Mesendoderm (in vitro differentiated cells): ENCODE measurements around the gene TRABD.

Source experiments
- DNase-seq: peaks from one replicate; pipeline ENCODE4 v3.0.0; 2013
- H2AK5ac ChIP-seq: 2 replicates; pipeline ENCODE4 v1.6.1; 2013; ENCODE audit warnings: low read length, inconsistent platforms
- H2BK120ac ChIP-seq: 2 replicates; pipeline ENCODE4 v1.6.1; 2013; ENCODE audit warnings: low read depth, mild to moderate bottlenecking, low read length, moderate library complexity, mixed read lengths
- H2BK15ac ChIP-seq: replicated peaks from 2 replicates; pipeline ENCODE4 v1.6.1; 2013; ENCODE audit warnings: low read depth, mild to moderate bottlenecking, moderate library complexity
- H2BK5ac ChIP-seq: 2 replicates; pipeline ENCODE4 v1.6.1; 2013; ENCODE audit warnings: low read length, inconsistent platforms
- H3K18ac ChIP-seq: 2 replicates; pipeline ENCODE4 v1.6.1; 2013; ENCODE audit warnings: mild to moderate bottlenecking, low read length, mixed read lengths
- H3K23ac ChIP-seq: one replicate; pipeline ENCODE4 v1.6.1; 2013; ENCODE audit warnings: low read length
- H3K27ac ChIP-seq: 2 replicates; pipeline ENCODE4 v1.5.1; 2013; ENCODE audit warnings: low read depth, mild to moderate bottlenecking, inconsistent platforms, low read length, moderate library complexity
- H3K27me3 ChIP-seq: 2 replicates; pipeline ENCODE4 v1.6.1; 2013; ENCODE audit warnings: low read length, control low read depth, mild to moderate bottlenecking, inconsistent platforms; ENCODE audit not compliant: insufficient read depth, poor library complexity
- H3K36me3 ChIP-seq: 2 replicates; pipeline ENCODE4 v1.6.1; 2013; ENCODE audit warnings: low read length, inconsistent platforms; ENCODE audit not compliant: control insufficient read depth, insufficient read depth
- H3K4ac ChIP-seq: one replicate; pipeline ENCODE4 v1.6.1; 2013; ENCODE audit warnings: low read depth, mild to moderate bottlenecking, low read length, moderate library complexity
- H3K4me1 ChIP-seq: 2 replicates; pipeline ENCODE4 v1.6.1; 2013; ENCODE audit warnings: low read depth, low read length, inconsistent platforms; ENCODE audit not compliant: control insufficient read depth
- H3K4me2 ChIP-seq: 2 replicates; pipeline ENCODE4 v1.6.1; 2013; ENCODE audit warnings: low read length
- H3K4me3 ChIP-seq: 2 replicates; pipeline ENCODE4 v1.5.1; 2013; ENCODE audit warnings: mild to moderate bottlenecking, low read length
- H3K56ac ChIP-seq: one replicate; pipeline ENCODE4 v1.6.1; 2013; ENCODE audit warnings: low read length
- H3K79me1 ChIP-seq: 2 replicates; pipeline ENCODE4 v1.6.1; 2013; ENCODE audit warnings: low read length, inconsistent platforms
- H3K79me2 ChIP-seq: 2 replicates; pipeline ENCODE4 v1.6.1; 2013; ENCODE audit warnings: mild to moderate bottlenecking, low read length; ENCODE audit not compliant: control insufficient read depth, insufficient read depth
- H3K9ac ChIP-seq: 2 replicates; pipeline ENCODE4 v1.6.1; 2013; ENCODE audit warnings: low read length, inconsistent platforms
- H4K5ac ChIP-seq: one replicate; pipeline ENCODE4 v1.6.1; 2013; ENCODE audit warnings: low read length
- H4K8ac ChIP-seq: one replicate; pipeline ENCODE4 v1.6.1; 2013; ENCODE audit warnings: low read depth, mild to moderate bottlenecking, control low read depth, low read length, moderate library complexity
- WGBS: extraction: QIAGEN DNeasy Blood & Tissue Kit; methylation state at CpG from one replicate; pipeline ENCODE4 v1.1.7; 2013; ENCODE audit warnings: low lambda C conversion rate, missing lambda C conversion rate; ENCODE audit not compliant: insufficient coverage; ENCODE audit errors: extremely low coverage; 5-methylcytosine and 5-hydroxymethylcytosine counted together

TRABD gene

GRCh38 chr22:50150161-50151129, 35.3 kb upstream of the TRABD start:
- whole genome bisulfite sequencing: no CpG with 5 or more reads among the region's 35 CpGs

GRCh38 chr22:50151571-50152537, 33.9 kb upstream of the TRABD start:
- Histone ChIP-seq H3K4me3 (no peak overlapping the region), H3K9ac (no peak overlapping the region), H4K5ac (no peak overlapping the region), H3K4me2 (no peak overlapping the region), H2BK120ac (no peak overlapping the region), H4K8ac (no peak overlapping the region), H3K27ac (no peak overlapping the region), H3K79me1 (no peaks in the 10 kb centered on the region), H3K27me3 (no peaks in the 10 kb centered on the region), H3K56ac (no peak overlapping the region), H2AK5ac (no peak overlapping the region), H2BK15ac (no peak overlapping the region), H2BK5ac (no peak overlapping the region), H3K4me1 (no peaks in the 10 kb centered on the region), H3K79me2 (no peaks in the 10 kb centered on the region), H3K23ac (no peak overlapping the region), H3K4ac (no peak overlapping the region), H3K18ac (no peak overlapping the region), H3K36me3 (no peaks in the 10 kb centered on the region)
- DNase-seq: no peak
- no CpG with 5 or more reads among the region's 33 CpGs for WGBS

More at GRCh38 chr22:50150161-50151129, 35.3 kb upstream of the TRABD start:
- no peak overlapping the region for H3K56ac ChIP-seq
- H3K23ac ChIP-seq: no peak overlapping the region
- no peak overlapping the region for H2BK120ac ChIP-seq
- no peaks in the 10 kb centered on the region for H3K79me1 ChIP-seq
- H3K27ac ChIP-seq: no peak overlapping the region
- H3K9ac ChIP-seq: no peak overlapping the region
- no peaks in the 10 kb centered on the region for H3K27me3 ChIP-seq
- no peak overlapping the region for H2AK5ac ChIP-seq
- no peak overlapping the region for H3K4me3 ChIP-seq
- H3K18ac ChIP-seq: no peak overlapping the region
- DNase-seq: no peak
- no peak overlapping the region for H2BK15ac ChIP-seq
- no peak overlapping the region for H3K4me2 ChIP-seq
- no peak overlapping the region for H2BK5ac ChIP-seq
- no peaks in the 10 kb centered on the region for H3K36me3 ChIP-seq
- no peaks in the 10 kb centered on the region for H3K79me2 ChIP-seq
- no peak overlapping the region for H4K8ac ChIP-seq
- no peak overlapping the region for H4K5ac ChIP-seq
- H3K4me1 ChIP-seq: no peaks in the 10 kb centered on the region
- no peak overlapping the region for H3K4ac ChIP-seq

- Histone ChIP-seq H3K56ac (no peak overlapping the region), H3K4me2 (no peak overlapping the region), H3K4me3 (no peak overlapping the region), H4K8ac (no peak overlapping the region), H3K9ac (no peak overlapping the region), H2BK120ac (no peak overlapping the region), H3K36me3 (no peaks in the 10 kb centered on the region), H3K18ac (no peak overlapping the region), H2BK5ac (no peak overlapping the region), H3K79me2 (no peaks in the 10 kb centered on the region), H3K4ac (no peak overlapping the region), H3K4me1 (no peaks in the 10 kb centered on the region), H3K23ac (no peak overlapping the region), H2AK5ac (no peak overlapping the region), H3K27ac (no peak overlapping the region), H2BK15ac (no peak overlapping the region), H3K27me3 (no peaks in the 10 kb centered on the region), H4K5ac (no peak overlapping the region), H3K79me1 (no peaks in the 10 kb centered on the region)
- WGBS: no CpG with 5 or more reads among the region's 25 CpGs
- no peak for DNase-seq
Measured at GRCh38 chr22:50153056-50153755, 32.5 kb upstream of the TRABD start.

- Histone ChIP-seq H3K4me3 (no peak overlapping the region), H3K56ac (no peak overlapping the region), H3K9ac (no peak overlapping the region), H3K23ac (no peak overlapping the region), H3K79me2 (no peaks in the 10 kb centered on the region), H3K79me1 (no peaks in the 10 kb centered on the region), H4K8ac (no peak overlapping the region), H3K18ac (no peak overlapping the region), H2AK5ac (no peak overlapping the region), H3K36me3 (no peaks in the 10 kb centered on the region), H3K27me3 (no peaks in the 10 kb centered on the region), H2BK5ac (no peak overlapping the region), H2BK120ac (no peak overlapping the region), H2BK15ac (no peak overlapping the region), H4K5ac (no peak overlapping the region), H3K27ac (no peak overlapping the region), H3K4me1 (no peaks in the 10 kb centered on the region), H3K4ac (no peak overlapping the region), H3K4me2 (no peak overlapping the region)
- DNase-seq: no peak
- WGBS: no CpG with 5 or more reads among the region's 7 CpGs
Measured at GRCh38 chr22:50153756-50154140, 32.0 kb upstream of the TRABD start.

GRCh38 chr22:50157709-50158375, 27.9 kb upstream of the TRABD start:
- Histone ChIP-seq H3K27me3 (no peaks in the 10 kb centered on the region), H2BK15ac (no peak overlapping the region), H3K4me1 (no peaks in the 10 kb centered on the region), H2AK5ac (no peak overlapping the region), H3K4me2 (no peak overlapping the region), H3K23ac (no peak overlapping the region), H3K4me3 (no peak overlapping the region), H4K5ac (no peak overlapping the region), H2BK120ac (no peak overlapping the region), H2BK5ac (no peak overlapping the region), H3K4ac (no peak overlapping the region), H3K36me3 (no peaks in the 10 kb centered on the region), H3K79me2 (no peaks in the 10 kb centered on the region), H3K18ac (no peak overlapping the region), H3K27ac (no peak overlapping the region), H4K8ac (no peak overlapping the region), H3K9ac (no peak overlapping the region), H3K56ac (peak overlapping the region; percentile 34), H3K79me1 (no peaks in the 10 kb centered on the region)
- no peak for DNase-seq
- WGBS: no CpG with 5 or more reads among the region's 21 CpGs
